Right atrium auricular region (tissue), 2 donors: ENCODE results near the gene PRKD2. TPM values are rescaled to one million over a fixed set of nuclear protein-coding genes. Genes with fewer than 3 reads are reported as not detected.

Experiments used
- DNase-seq: peaks from one replicate; pipeline ENCODE4 v3.0.0-alpha.2; 2019; ENCODE audit warnings: low spot score
- H3K27ac ChIP-seq, 2 donors: fragments of 200-600 bp; sonication (generic); 1 replicate in 1 of 2; 2 replicates in 1 of 2; pipeline ENCODE4 v1.5.1; 2016 to 2019
- H3K27me3 ChIP-seq, 2 donors: fragments of 200-600 bp; sonication (generic); one replicate each; pipeline versions ENCODE4 v1.5.1 to v1.6.0; 2017 to 2019
- H3K36me3 ChIP-seq: fragments of 200-600 bp; sonication (generic); one replicate; pipeline ENCODE4 v1.5.1; 2016
- H3K4me1 ChIP-seq, 2 donors: fragments of 200-600 bp; sonication (generic); one replicate each; pipeline versions ENCODE4 v1.5.1 to v1.6.0; 2017 to 2019
- H3K4me3 ChIP-seq, 2 donors: fragments of 200-600 bp; sonication (generic); 1 replicate in 1 of 2; 2 replicates in 1 of 2; pipeline ENCODE4 v1.5.1; 2017 to 2019; ENCODE audit warnings: mild to moderate bottlenecking in 1 of 2, moderate library complexity in 1 of 2
- H3K9me3 ChIP-seq, 2 donors: fragments of 200-600 bp; sonication (generic); one replicate each; pipeline ENCODE4 v1.5.1; 2019
- CTCF ChIP-seq, 2 donors: fragments of 200-600 bp; sonication (generic); IDR thresholded peaks; one replicate each; pipeline ENCODE4 v1.5.1; 2019; ENCODE audit warnings: antibody characterized with exemption in 2 of 2
- total RNA-seq, 2 donors: library from RNA; depleted of rRNA; stranded (reverse); fragments of >200 nt; gene quantifications; one replicate each; pipeline ENCODE4 v1.1.0, GENCODE V29; 2016

PRKD2 gene
- total RNA-seq, 2 donors from 2014 or later: 8.6 to 19.2 TPM

GRCh38 chr19:46659151-46660007 lies 57.5 kb downstream of the PRKD2 start:
- Histone ChIP-seq H3K4me3 (peak overlapping the region; percentile 67 to 84), H3K9me3 (no peaks in the 10 kb centered on the region), H3K27me3 (no peaks in the 10 kb centered on the region), H3K4me1 (peaks cover 0 to 43% of the 10 kb centered on the region in 2 donors), H3K27ac (peak overlapping the region; percentile 86 to 88), H3K36me3 (no peaks in the 10 kb centered on the region)
- TF ChIP-seq CTCF (IDR thresholded peaks at IDR 0.05): no peak
- no peak for DNase-seq

- no peak for TF ChIP-seq CTCF (IDR thresholded peaks at IDR 0.05)
- H3K36me3 ChIP-seq: no peaks in the 10 kb centered on the region
- H3K9me3 ChIP-seq: no peaks in the 10 kb centered on the region
- no peak overlapping the region for H3K4me3 ChIP-seq
- no peak for DNase-seq
- peaks cover 0 to 35% of the 10 kb centered on the region in 2 donors for H3K4me1 ChIP-seq
- no peak overlapping the region for H3K27ac ChIP-seq
- H3K27me3 ChIP-seq: no peaks in the 10 kb centered on the region
Measured at GRCh38 chr19:46656541-46656940, 60.4 kb downstream of the PRKD2 start.

GRCh38 chr19:46654621-46655152 lies 62.2 kb downstream of the PRKD2 start:
- Histone ChIP-seq H3K4me3 (no peak overlapping the region), H3K27me3 (no peaks in the 10 kb centered on the region), H3K9me3 (no peaks in the 10 kb centered on the region), H3K4me1 (peaks cover 0 to 22% of the 10 kb centered on the region in 2 donors), H3K36me3 (no peaks in the 10 kb centered on the region), H3K27ac (peak overlapping the region; percentile 46 to 65)
- no peak for TF ChIP-seq CTCF (IDR thresholded peaks at IDR 0.05)
- DNase-seq: no peak

GRCh38 chr19:46650445-46650844 lies 66.5 kb downstream of the PRKD2 start:
- peaks cover 0 to 10% of the 10 kb centered on the region in 2 donors for H3K4me1 ChIP-seq
- no peaks in the 10 kb centered on the region for H3K27me3 ChIP-seq
- no peaks in the 10 kb centered on the region for H3K36me3 ChIP-seq
- DNase-seq: no peak
- H3K4me3 ChIP-seq: no peak overlapping the region
- TF ChIP-seq CTCF (IDR thresholded peaks at IDR 0.05): no peak
- no peaks in the 10 kb centered on the region for H3K9me3 ChIP-seq
- H3K27ac ChIP-seq: no peak overlapping the region

GRCh38 chr19:46648961-46649960 lies 67.7 kb downstream of the PRKD2 start:
- Histone ChIP-seq H3K27me3 (no peaks in the 10 kb centered on the region), H3K4me1 (no peaks in the 10 kb centered on the region)
- DNase-seq: no peak

More at GRCh38 chr19:46648961-46649960, 67.7 kb downstream of the PRKD2 start:
- no peak overlapping the region for H3K27ac ChIP-seq
- H3K4me3 ChIP-seq: no peak overlapping the region
- H3K36me3 ChIP-seq: no peaks in the 10 kb centered on the region
- H3K9me3 ChIP-seq: no peaks in the 10 kb centered on the region
- no peak for TF ChIP-seq CTCF (IDR thresholded peaks at IDR 0.05)
